Skeletal muscle satellite cell (primary cell): ENCODE measurements around the gene TSPAN19.

ENCODE experiments used
- H3K27me3 ChIP-seq: 2 replicates; pipeline ENCODE4 v1.7.0; 2013; ENCODE audit warnings: low read length; ENCODE audit not compliant: control insufficient read depth, insufficient read depth
- H3K36me3 ChIP-seq: 2 replicates; pipeline ENCODE4 v1.7.0; 2013; ENCODE audit warnings: mild to moderate bottlenecking, control low read depth, low read length; ENCODE audit not compliant: insufficient read depth
- H3K4me1 ChIP-seq: 2 replicates; pipeline ENCODE4 v1.7.0; 2013; ENCODE audit warnings: low read length; ENCODE audit not compliant: control insufficient read depth, insufficient read depth
- H3K4me2 ChIP-seq: 2 replicates; pipeline ENCODE4 v1.7.0; 2013; ENCODE audit warnings: mild to moderate bottlenecking, low read length
- H3K4me3 ChIP-seq: 2 replicates; pipeline ENCODE4 v1.7.0; 2013; ENCODE audit warnings: low read length
- H3K9ac ChIP-seq: 2 replicates; pipeline ENCODE4 v1.7.0; 2013; ENCODE audit warnings: mild to moderate bottlenecking, low read depth, low read length, moderate library complexity
- H3K9me3 ChIP-seq: replicated peaks from 2 replicates; pipeline ENCODE4 v1.7.0; 2013; ENCODE audit warnings: mild to moderate bottlenecking, control low read depth, low read length

The TSPAN19 gene

GRCh38 chr12:85000729-85001128 is 35.3 kb downstream of the TSPAN19 start:
- Histone ChIP-seq H3K9ac (no peak overlapping the region), H3K4me2 (no peak overlapping the region), H3K4me3 (no peak overlapping the region), H3K9me3 (no peaks in the 10 kb centered on the region), H3K36me3 (no peaks in the 10 kb centered on the region), H3K27me3 (no peaks in the 10 kb centered on the region), H3K4me1 (peaks cover 5% of the 10 kb centered on the region)

- no peaks in the 10 kb centered on the region for H3K9me3 ChIP-seq
- H3K4me3 ChIP-seq = no peak overlapping the region
- no peak overlapping the region for H3K9ac ChIP-seq
- H3K4me2 ChIP-seq = no peak overlapping the region
- peaks cover 19% of the 10 kb centered on the region for H3K4me1 ChIP-seq
- no peaks in the 10 kb centered on the region for H3K27me3 ChIP-seq
- no peaks in the 10 kb centered on the region for H3K36me3 ChIP-seq
Measured at GRCh38 chr12:84998341-84998740, 37.7 kb downstream of the TSPAN19 start.

- H3K4me2 ChIP-seq = no peak overlapping the region
- no peaks in the 10 kb centered on the region for H3K27me3 ChIP-seq
- H3K4me1 ChIP-seq = peaks cover 19% of the 10 kb centered on the region
- H3K9ac ChIP-seq = no peak overlapping the region
- no peaks in the 10 kb centered on the region for H3K9me3 ChIP-seq
- no peaks in the 10 kb centered on the region for H3K36me3 ChIP-seq
- H3K4me3 ChIP-seq = no peak overlapping the region
Measured at GRCh38 chr12:84996759-84997158, 39.3 kb downstream of the TSPAN19 start.

GRCh38 chr12:84995641-84996040 is 40.4 kb downstream of the TSPAN19 start:
- no peak overlapping the region for H3K4me3 ChIP-seq
- peak overlapping the region; percentile 50 for H3K4me2 ChIP-seq
- no peak overlapping the region for H3K9ac ChIP-seq
- H3K36me3 ChIP-seq = no peaks in the 10 kb centered on the region
- H3K4me1 ChIP-seq = peaks cover 19% of the 10 kb centered on the region
- no peaks in the 10 kb centered on the region for H3K27me3 ChIP-seq
- no peaks in the 10 kb centered on the region for H3K9me3 ChIP-seq

GRCh38 chr12:84994426-84994825 is 41.7 kb downstream of the TSPAN19 start:
- H3K36me3 ChIP-seq = no peaks in the 10 kb centered on the region
- no peak overlapping the region for H3K4me3 ChIP-seq
- no peaks in the 10 kb centered on the region for H3K27me3 ChIP-seq
- H3K9ac ChIP-seq = no peak overlapping the region
- H3K9me3 ChIP-seq = no peaks in the 10 kb centered on the region
- peaks cover 19% of the 10 kb centered on the region for H3K4me1 ChIP-seq
- no peak overlapping the region for H3K4me2 ChIP-seq

- no peak overlapping the region for H3K9ac ChIP-seq
- no peaks in the 10 kb centered on the region for H3K4me1 ChIP-seq
- no peaks in the 10 kb centered on the region for H3K36me3 ChIP-seq
- no peaks in the 10 kb centered on the region for H3K9me3 ChIP-seq
- H3K4me3 ChIP-seq = no peak overlapping the region
- H3K4me2 ChIP-seq = peak overlapping the region; percentile 26
- no peaks in the 10 kb centered on the region for H3K27me3 ChIP-seq
Measured at GRCh38 chr12:84986586-84986985, 49.5 kb downstream of the TSPAN19 start.

GRCh38 chr12:84986117-84986516 is 50.0 kb downstream of the TSPAN19 start:
- Histone ChIP-seq H3K9ac (no peak overlapping the region), H3K4me3 (no peak overlapping the region)

GRCh38 chr12:84983289-84983688 is 52.8 kb downstream of the TSPAN19 start:
- Histone ChIP-seq H3K4me3 (no peak overlapping the region), H3K4me2 (no peak overlapping the region), H3K36me3 (no peaks in the 10 kb centered on the region), H3K4me1 (no peaks in the 10 kb centered on the region), H3K27me3 (no peaks in the 10 kb centered on the region), H3K9me3 (no peaks in the 10 kb centered on the region), H3K9ac (no peak overlapping the region)

More at GRCh38 chr12:84986117-84986516, 50.0 kb downstream of the TSPAN19 start:
- H3K27me3 ChIP-seq = no peaks in the 10 kb centered on the region
- no peak overlapping the region for H3K4me2 ChIP-seq
- H3K4me1 ChIP-seq = no peaks in the 10 kb centered on the region
- H3K9me3 ChIP-seq = no peaks in the 10 kb centered on the region
- H3K36me3 ChIP-seq = no peaks in the 10 kb centered on the region

- no peak overlapping the region for H3K4me2 ChIP-seq
- no peak overlapping the region for H3K9ac ChIP-seq
- H3K9me3 ChIP-seq = no peaks in the 10 kb centered on the region
- no peaks in the 10 kb centered on the region for H3K4me1 ChIP-seq
- no peak overlapping the region for H3K4me3 ChIP-seq
- H3K36me3 ChIP-seq = no peaks in the 10 kb centered on the region
- no peaks in the 10 kb centered on the region for H3K27me3 ChIP-seq
Measured at GRCh38 chr12:84982888-84983287, 53.2 kb downstream of the TSPAN19 start.

- Histone ChIP-seq H3K4me3 (no peak overlapping the region), H3K4me1 (no peaks in the 10 kb centered on the region), H3K4me2 (no peak overlapping the region), H3K27me3 (no peaks in the 10 kb centered on the region), H3K9ac (no peak overlapping the region), H3K9me3 (no peaks in the 10 kb centered on the region), H3K36me3 (no peaks in the 10 kb centered on the region)
Measured at GRCh38 chr12:84978921-84979320, 57.2 kb downstream of the TSPAN19 start.

- no peak overlapping the region for H3K4me2 ChIP-seq
- H3K9ac ChIP-seq = no peak overlapping the region
- no peaks in the 10 kb centered on the region for H3K9me3 ChIP-seq
- no peak overlapping the region for H3K4me3 ChIP-seq
- no peaks in the 10 kb centered on the region for H3K4me1 ChIP-seq
- no peaks in the 10 kb centered on the region for H3K27me3 ChIP-seq
- no peaks in the 10 kb centered on the region for H3K36me3 ChIP-seq
Measured at GRCh38 chr12:84976133-84976532, 59.9 kb downstream of the TSPAN19 start.

- Histone ChIP-seq H3K36me3 (no peaks in the 10 kb centered on the region), H3K4me1 (no peaks in the 10 kb centered on the region), H3K27me3 (no peaks in the 10 kb centered on the region), H3K9me3 (no peaks in the 10 kb centered on the region), H3K4me2 (no peak overlapping the region), H3K9ac (no peak overlapping the region), H3K4me3 (no peak overlapping the region)
Measured at GRCh38 chr12:84974155-84974815, 61.8 kb downstream of the TSPAN19 start.
